WTC11 (cell line): ENCODE data around the gene CHST11. TPM values are rescaled to one million over a fixed set of nuclear protein-coding genes. Genes with fewer than 3 reads are reported as not detected.

Experiments used
- ATAC-seq: fragments of 200-7000 bp; cut with Tn5 transposase; 2 replicates; pipeline ENCODE4 v1.10.0; 2021; ENCODE audit warnings: mild to moderate bottlenecking, moderate library complexity
- CTCF ChIA-PET: fragments of 300-600 bp; sonication (Branson Sonifier 250); formaldehyde crosslinking; loops from one replicate; lab custom pipeline; 2021; ENCODE audit warnings: antibody characterized with exemption; lab: Charles Lee
- POLR2A ChIA-PET: fragments of 350-600 bp; sonication (Branson Sonifier 250); formaldehyde crosslinking; loops from one replicate; lab custom pipeline; 2021; ENCODE audit warnings: antibody characterized with exemption; lab: Charles Lee
- DNase-seq: peaks from one replicate; pipeline ENCODE4 v3.0.0; 2021; ENCODE audit warnings: low spot score
- H3K27ac Mint-ChIP-seq: 2 replicates; pipeline ENCODE4 v1.8.0; 2021; ENCODE audit warnings: mixed read lengths
- H3K27me3 Mint-ChIP-seq: 2 replicates; pipeline ENCODE4 v1.8.0; 2021; ENCODE audit warnings: low read depth, mild to moderate bottlenecking, moderate library complexity, mixed read lengths
- H3K36me3 Mint-ChIP-seq: 2 replicates; pipeline ENCODE4 v1.8.0; 2021; ENCODE audit warnings: mixed read lengths
- H3K4me1 Mint-ChIP-seq: 2 replicates; pipeline ENCODE4 v1.8.0; 2022; ENCODE audit warnings: mixed read lengths
- H3K4me3 Mint-ChIP-seq: 2 replicates; pipeline ENCODE4 v1.8.0; 2021; ENCODE audit warnings: mild to moderate bottlenecking, moderate library complexity, mixed read lengths
- H3K9me3 Mint-ChIP-seq: 2 replicates; pipeline ENCODE4 v1.8.0; 2021; ENCODE audit warnings: mixed read lengths
- ARID4B ChIP-seq: sonication (generic); formaldehyde crosslinking; IDR thresholded peaks from 2 replicates; pipeline ENCODE4 v1.8.0; 2023; ENCODE audit warnings: missing genetic modification reagents, mild to moderate bottlenecking, borderline replicate concordance
- CREB1 ChIP-seq: sonication (generic); formaldehyde crosslinking; IDR thresholded peaks from 2 replicates; pipeline ENCODE4 v1.8.0; 2023; ENCODE audit warnings: mild to moderate bottlenecking, missing genetic modification reagents
- CREM ChIP-seq: sonication (generic); formaldehyde crosslinking; IDR thresholded peaks from 2 replicates; pipeline ENCODE4 v1.8.1; 2022; ENCODE audit warnings: mild to moderate bottlenecking, missing genetic modification reagents, moderate library complexity
- ERG ChIP-seq: fragments of 250-450 bp; sonication (Bioruptor Pico); IDR thresholded peaks from 2 replicates; pipeline ENCODE4 v1.8.0; 2021; ENCODE audit warnings: mild to moderate bottlenecking
- GABPB1 ChIP-seq: sonication (generic); formaldehyde crosslinking; IDR thresholded peaks from 2 replicates; pipeline ENCODE4 v1.8.1; 2023; ENCODE audit warnings: mild to moderate bottlenecking, missing genetic modification reagents
- HMGA2 ChIP-seq: fragments of 250-450 bp; sonication (Bioruptor Pico); IDR thresholded peaks from 2 replicates; pipeline ENCODE4 v1.4.0; 2021; ENCODE audit warnings: mild to moderate bottlenecking, moderate library complexity
- IRF2 ChIP-seq: sonication (generic); formaldehyde crosslinking; IDR thresholded peaks from 2 replicates; pipeline ENCODE4 v1.8.0; 2022; ENCODE audit warnings: low read depth, missing genetic modification reagents, borderline replicate concordance
- KAT7 ChIP-seq: sonication (generic); formaldehyde crosslinking; IDR thresholded peaks from 2 replicates; pipeline ENCODE4 v1.8.1; 2023; ENCODE audit warnings: missing genetic modification reagents, mild to moderate bottlenecking, borderline replicate concordance
- MAX ChIP-seq: sonication (generic); formaldehyde crosslinking; IDR thresholded peaks from 2 replicates; pipeline ENCODE4 v1.8.0; 2022; ENCODE audit warnings: mild to moderate bottlenecking, missing genetic modification reagents
- NR2C2 ChIP-seq: sonication (generic); formaldehyde crosslinking; IDR thresholded peaks from 2 replicates; pipeline ENCODE4 v1.8.0; 2022; ENCODE audit warnings: mild to moderate bottlenecking, missing genetic modification reagents
- NR3C1 ChIP-seq: sonication (generic); formaldehyde crosslinking; conservative IDR thresholded peaks from 2 replicates; pipeline ENCODE4 v1.8.1; 2023; ENCODE audit warnings: low read depth, mild to moderate bottlenecking, missing genetic modification reagents
- SMAD3 ChIP-seq: sonication (generic); formaldehyde crosslinking; IDR thresholded peaks from 2 replicates; pipeline ENCODE4 v1.8.0; 2022; ENCODE audit warnings: missing genetic modification reagents, mild to moderate bottlenecking, borderline replicate concordance
- STAT6 ChIP-seq: sonication (generic); formaldehyde crosslinking; conservative IDR thresholded peaks from 2 replicates; pipeline ENCODE4 v1.8.1; 2023; ENCODE audit warnings: mild to moderate bottlenecking, low read depth, missing genetic modification reagents, moderate library complexity
- ZMAT4 ChIP-seq: fragments of 250-450 bp; sonication (Bioruptor Pico); IDR thresholded peaks from 2 replicates; pipeline ENCODE4 v1.9.0; 2021; ENCODE audit warnings: mild to moderate bottlenecking
- ZNF121 ChIP-seq: sonication (generic); formaldehyde crosslinking; IDR thresholded peaks from 2 replicates; pipeline ENCODE4 v1.8.0; 2023; ENCODE audit warnings: missing genetic modification reagents
- ZNF219 ChIP-seq: sonication (generic); formaldehyde crosslinking; IDR thresholded peaks from 2 replicates; pipeline ENCODE4 v1.8.0; 2023; ENCODE audit warnings: missing genetic modification reagents, mild to moderate bottlenecking, borderline replicate concordance
- ZNF263 ChIP-seq: sonication (generic); formaldehyde crosslinking; IDR thresholded peaks from 2 replicates; pipeline ENCODE4 v1.8.1; 2022; ENCODE audit warnings: low read depth, mild to moderate bottlenecking, moderate library complexity, missing genetic modification reagents
- ZNF317 ChIP-seq: sonication (generic); formaldehyde crosslinking; IDR thresholded peaks from 2 replicates; pipeline ENCODE4 v1.8.1; 2023; ENCODE audit warnings: low read depth, mild to moderate bottlenecking, moderate library complexity, missing genetic modification reagents, borderline replicate concordance
- ZNF512 ChIP-seq: sonication (generic); formaldehyde crosslinking; IDR thresholded peaks from 2 replicates; pipeline ENCODE4 v1.8.1; 2022; ENCODE audit warnings: missing genetic modification reagents, borderline replicate concordance
- total RNA-seq: library from RNA; stranded (reverse); gene quantifications from 3 replicates; pipeline ENCODE4 v1.2.3, GENCODE V29; 2021

The CHST11 gene
- total RNA-seq, 1 experiment from 2014 or later = 24.2 TPM

GRCh38 chr12:104638851-104639240 lies 182.1 kb downstream of the CHST11 start:
- H3K9me3 Mint-ChIP-seq = peaks cover 8% of the 10 kb centered on the region
- TF ChIP-seq GABPB1 = no peak
- peaks cover 13% of the 10 kb centered on the region for H3K4me1 Mint-ChIP-seq
- CTCF ChIA-PET = no interaction called here
- POLR2A ChIA-PET = no interaction called here
- no peaks in the 10 kb centered on the region; the same call in 1 of the 2 replicates for H3K27me3 Mint-ChIP-seq
- H3K27ac Mint-ChIP-seq = no peak overlapping the region
- H3K36me3 Mint-ChIP-seq = no peaks in the 10 kb centered on the region
- H3K4me3 Mint-ChIP-seq = no peak overlapping the region
- DNase-seq (no peak), ATAC-seq (no peak)

- Mint-ChIP-seq H3K36me3 (no peaks in the 10 kb centered on the region), H3K4me1 (peaks cover 16% of the 10 kb centered on the region), H3K27ac (no peak overlapping the region), H3K4me3 (no peak overlapping the region), H3K9me3 (peaks cover 5% of the 10 kb centered on the region; the same call in 1 of the 2 replicates), H3K27me3 (no peaks in the 10 kb centered on the region; the same call in 1 of the 2 replicates)
- ChIA-PET CTCF (no interaction called here), POLR2A (no interaction called here)
- DNase-seq (no peak), ATAC-seq (no peak)
- TF ChIP-seq SMAD3 (CRISPR knock-in tag) = no peak
- TF ChIP-seq NR3C1 (CRISPR knock-in tag) = no peak
- TF ChIP-seq ZNF219 (CRISPR knock-in tag) = no peak
- TF ChIP-seq ARID4B (CRISPR knock-in tag) = no peak
- TF ChIP-seq CREM (CRISPR knock-in tag) = no peak
- no peak for TF ChIP-seq ZMAT4
- TF ChIP-seq ZNF512 (CRISPR knock-in tag) = no peak
- no peak for TF ChIP-seq ZNF263 (CRISPR knock-in tag)
- TF ChIP-seq KAT7 (CRISPR knock-in tag) = no peak
- no peak for TF ChIP-seq IRF2
- TF ChIP-seq NR2C2 = no peak
- TF ChIP-seq ZNF317 (CRISPR knock-in tag) = no peak
- no peak for TF ChIP-seq ZNF121 (CRISPR knock-in tag)
- no peak for TF ChIP-seq ERG
- TF ChIP-seq HMGA2 (CRISPR knock-in tag) = no peak
- TF ChIP-seq MAX (CRISPR knock-in tag) = no peak
- TF ChIP-seq CREB1 (CRISPR knock-in tag) = no peak
- TF ChIP-seq STAT6 (CRISPR knock-in tag) = no peak
These were observed 184.2 kb downstream of the CHST11 start for GRCh38 chr12:104640956-104641355.
